SU-DHL-6 (cell line): ENCODE measurements around the gene CDH23.

Source experiments
- H2AFZ ChIP-seq: fragments of 200-600 bp; sonication (generic); 2 replicates; pipeline ENCODE4 v1.6.1; 2014; ENCODE audit warnings: low read depth, mild to moderate bottlenecking, moderate library complexity, mixed read lengths, antibody characterized with exemption, low read length; ENCODE audit not compliant: severe bottlenecking
- H3F3A ChIP-seq: fragments of 200-600 bp; shearing (Covaris generic); 2 replicates; pipeline ENCODE4 v1.6.0; 2016; ENCODE audit warnings: antibody characterized with exemption, mild to moderate bottlenecking; ENCODE audit not compliant: insufficient read depth
- H3K27ac ChIP-seq: fragments of 200-600 bp; sonication (generic); 2 replicates; pipeline ENCODE4 v1.5.1; 2016; ENCODE audit warnings: low read depth, mild to moderate bottlenecking, low read length, moderate library complexity, mixed read lengths
- H3K27me3 ChIP-seq: fragments of 200-600 bp; sonication (generic), shearing (Covaris generic); 2 replicates; pipeline ENCODE4 v1.6.0; 2014; ENCODE audit warnings: mild to moderate bottlenecking, low read length
- H3K36me3 ChIP-seq: fragments of 200-600 bp; sonication (generic); 2 replicates; pipeline ENCODE4 v1.6.1; 2014; ENCODE audit warnings: mild to moderate bottlenecking, low read length, mixed read lengths
- H3K4me2 ChIP-seq: fragments of 300-600, 200-600 bp; shearing (Covaris generic), sonication (generic); 2 replicates; pipeline ENCODE4 v1.6.0; 2014; ENCODE audit warnings: low read length, low read depth, mild to moderate bottlenecking; ENCODE audit not compliant: poor library complexity, severe bottlenecking
- H3K4me3 ChIP-seq: fragments of 200-600 bp; sonication (generic); 2 replicates; pipeline ENCODE4 v1.5.1; 2014; ENCODE audit warnings: antibody characterized with exemption, low read length, mild to moderate bottlenecking, mixed read lengths; ENCODE audit not compliant: insufficient read depth, poor library complexity, severe bottlenecking
- H3K79me2 ChIP-seq: fragments of 200-600 bp; sonication (generic); 2 replicates; pipeline ENCODE4 v1.6.1; 2014; ENCODE audit warnings: mild to moderate bottlenecking, low read length, moderate library complexity; ENCODE audit not compliant: insufficient read depth
- H3K9ac ChIP-seq: fragments of 200-600 bp; sonication (generic); 2 replicates; pipeline ENCODE4 v1.7.0; 2014; ENCODE audit warnings: mild to moderate bottlenecking, low read length
- H3K9me2 ChIP-seq: fragments of 200-600 bp; sonication (generic); replicated peaks from 2 replicates; pipeline ENCODE4 v1.6.1; 2014; ENCODE audit warnings: low read length; ENCODE audit not compliant: insufficient read depth
- H3K9me3 ChIP-seq: fragments of 200-600 bp; sonication (generic); 2 replicates; pipeline ENCODE4 v1.6.1; 2014; ENCODE audit warnings: low read length, mixed read lengths; ENCODE audit not compliant: insufficient read depth
- H4K20me1 ChIP-seq: fragments of 200-600 bp; sonication (generic); 2 replicates; pipeline ENCODE4 v1.6.1; 2014; ENCODE audit warnings: low read depth, mild to moderate bottlenecking, antibody characterized with exemption, low read length, moderate library complexity, mixed read lengths
- CTCF ChIP-seq: fragments of 200-600 bp; sonication (generic); IDR thresholded peaks from one replicate; pipeline ENCODE4 v1.5.1; 2017; ENCODE audit warnings: antibody characterized with exemption, mild to moderate bottlenecking, low read length, moderate library complexity; ENCODE audit not compliant: insufficient read depth, poor library complexity, severe bottlenecking
- EZH2phosphoT487 ChIP-seq: fragments of 200-600 bp; sonication (generic), shearing (Covaris generic); conservative IDR thresholded peaks from 2 replicates; pipeline ENCODE4 v1.6.1; 2018; ENCODE audit warnings: mild to moderate bottlenecking, antibody characterized with exemption, low read length, moderate library complexity, mixed read lengths

CDH23 gene

GRCh38 chr10:71361581-71361980, 35.1 kb upstream of the CDH23 start:
- Histone ChIP-seq H3K4me3 (no peak overlapping the region), H4K20me1 (no peaks in the 10 kb centered on the region), H2AFZ (no peak overlapping the region), H3F3A (no peaks in the 10 kb centered on the region), H3K9me3 (no peaks in the 10 kb centered on the region), H3K36me3 (no peaks in the 10 kb centered on the region), H3K79me2 (no peaks in the 10 kb centered on the region), H3K9me2 (no peaks in the 10 kb centered on the region), H3K27ac (no peak overlapping the region), H3K9ac (no peak overlapping the region), H3K4me2 (no peak overlapping the region), H3K27me3 (no peaks in the 10 kb centered on the region)
- no peak for TF ChIP-seq CTCF
- no peak for TF ChIP-seq EZH2phosphoT487

GRCh38 chr10:71362141-71362540, 34.6 kb upstream of the CDH23 start:
- no peaks in the 10 kb centered on the region for H3F3A ChIP-seq
- no peaks in the 10 kb centered on the region for H4K20me1 ChIP-seq
- TF ChIP-seq EZH2phosphoT487 (no peak), CTCF (no peak)

GRCh38 chr10:71363936-71364335, 32.8 kb upstream of the CDH23 start:
- TF ChIP-seq EZH2phosphoT487 = no peak
- TF ChIP-seq CTCF = no peak
- Histone ChIP-seq H2AFZ (no peak overlapping the region), H4K20me1 (no peaks in the 10 kb centered on the region), H3K9ac (no peak overlapping the region), H3K4me2 (no peak overlapping the region), H3F3A (no peaks in the 10 kb centered on the region), H3K79me2 (no peaks in the 10 kb centered on the region), H3K27ac (no peak overlapping the region), H3K4me3 (no peak overlapping the region), H3K27me3 (no peaks in the 10 kb centered on the region), H3K9me2 (no peaks in the 10 kb centered on the region), H3K36me3 (no peaks in the 10 kb centered on the region), H3K9me3 (no peaks in the 10 kb centered on the region)

More at GRCh38 chr10:71362141-71362540, 34.6 kb upstream of the CDH23 start:
- no peak overlapping the region for H3K27ac ChIP-seq
- no peak overlapping the region for H3K9ac ChIP-seq
- H3K4me3 ChIP-seq = no peak overlapping the region
- H3K9me3 ChIP-seq = no peaks in the 10 kb centered on the region
- H3K27me3 ChIP-seq = no peaks in the 10 kb centered on the region
- H2AFZ ChIP-seq = no peak overlapping the region
- no peaks in the 10 kb centered on the region for H3K36me3 ChIP-seq
- no peaks in the 10 kb centered on the region for H3K79me2 ChIP-seq
- H3K9me2 ChIP-seq = no peaks in the 10 kb centered on the region
- H3K4me2 ChIP-seq = no peak overlapping the region
